SH-SY5Y (cell line): ENCODE results near the gene CGREF1.

Experiments
- GATA2 ChIP-seq: IDR thresholded peaks from 2 replicates; pipeline ENCODE4 v1.6.1; 2011; ENCODE audit warnings: mild to moderate bottlenecking, low read depth, low read length
- GATA3 ChIP-seq: IDR thresholded peaks from 2 replicates; pipeline ENCODE4 v1.6.1; 2011; ENCODE audit warnings: low read depth, mild to moderate bottlenecking, low read length, moderate library complexity

DNA sequence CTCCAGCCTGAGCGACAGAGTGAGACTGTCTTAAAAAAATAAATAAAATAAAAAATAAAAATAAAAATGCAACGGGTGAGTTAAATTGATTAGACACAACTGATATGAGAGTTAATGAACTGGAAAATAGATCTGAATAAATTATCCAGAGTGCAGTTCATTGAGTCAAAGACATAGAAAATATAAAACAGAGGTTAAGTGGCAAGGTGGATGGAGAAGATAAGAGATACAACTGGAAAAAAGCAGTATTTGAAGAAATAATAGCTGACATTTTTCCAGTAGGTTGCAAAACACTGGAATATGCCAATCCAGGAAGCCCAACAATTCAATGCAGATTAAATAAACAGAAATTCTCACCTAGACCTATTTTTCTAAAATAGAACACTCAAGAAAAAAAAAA is 10.7 kb downstream of the CGREF1 start:
- TF ChIP-seq GATA2 (no peak), GATA3 (no peak)
